ENCODE data around the gene STIM1.

GRCh38 chr11:4127357-4127756, 271.9 kb downstream of the STIM1 start:
- no peak for TF ChIP-seq POLR2AphosphoS5 (IDR thresholded peaks at IDR 0.05; ENCODE audit: borderline replicate concordance, low read depth, low read length)
- no peak for TF ChIP-seq EZH2 (IDR thresholded peaks at IDR 0.05)
